Right ventricle myocardium superior (tissue), 1 donor: ENCODE results near the gene FAM72D. TPM values are rescaled to one million over a fixed set of nuclear protein-coding genes. Genes with fewer than 3 reads are reported as not detected.
A peak's percentile ranks its signal among the peaks of the same experiment; 100 is the strongest.
"Not testable (repeated sequence)": the region's sequence is repeated elsewhere in the genome, so short reads cannot be mapped to it uniquely, and the experiment has no call there.

ENCODE experiments used
- ATAC-seq: fragments of 200-7000 bp; cut with Tn5 transposase; one replicate; pipeline ENCODE4 v1.9.1; 2020; ENCODE audit warnings: mild to moderate bottlenecking; ENCODE audit not compliant: poor library complexity
- DNase-seq: peaks from one replicate; pipeline ENCODE4 v3.0.0-alpha.2; 2020
- intact Hi-C: fragments of 100-400 bp; cut with DNase I; formaldehyde crosslinking; loops from one replicate; pipeline ENCODE4 v1.11.2; 2022
- total RNA-seq: library from RNA; stranded (reverse); fragmentation: NEBNext Ultra II Directional; extraction: Animal tissue kit (Norgen Biotek cat#: 25700); gene quantifications from one replicate; pipeline ENCODE4 v1.2.1, GENCODE V29; 2021
- donor health status: DM: no; HTN: yes; CAD: no; lungs with severe emphysema.

Gene FAM72D
- total RNA-seq, 1 donor from 2014 or later = 0.32 TPM

GRCh38 chr1:145079737-145080136 is 16.0 kb upstream of the FAM72D start:
- intact Hi-C loops, DNase-seq: not testable (repeated sequence)

GRCh38 chr1:145080193-145080592 is 15.6 kb upstream of the FAM72D start:
- ATAC-seq, intact Hi-C loops, DNase-seq: not testable (repeated sequence)

More at GRCh38 chr1:145079737-145080136, 16.0 kb upstream of the FAM72D start:
- peak; percentile 66 for ATAC-seq

- DNase-seq, ATAC-seq, intact Hi-C loops: not testable (repeated sequence)
Measured at GRCh38 chr1:145082483-145083255, 13.1 kb upstream of the FAM72D start.

- ATAC-seq, intact Hi-C loops: not testable (repeated sequence)
- peak; percentile 84 for DNase-seq
Measured at GRCh38 chr1:145093517-145094149, 2.1 kb upstream of the FAM72D start.

- intact Hi-C loops = not testable (repeated sequence)
- ATAC-seq = peak; percentile 37
- DNase-seq = peak; percentile 46
Measured at GRCh38 chr1:145094655-145095211, 1.0 kb upstream of the FAM72D start.

- ATAC-seq, intact Hi-C loops, DNase-seq: not testable (repeated sequence)
Measured at GRCh38 chr1:145101725-145102124, 6.0 kb downstream of the FAM72D start.

GRCh38 chr1:145103294-145103693 is 7.5 kb downstream of the FAM72D start:
- DNase-seq, ATAC-seq, intact Hi-C loops: not testable (repeated sequence)

GRCh38 chr1:145111674-145112073 is 15.9 kb downstream of the FAM72D start:
- DNase-seq, intact Hi-C loops, ATAC-seq: not testable (repeated sequence)

- intact Hi-C loops, DNase-seq, ATAC-seq: not testable (repeated sequence)
Measured at GRCh38 chr1:145112703-145113102, 16.9 kb downstream of the FAM72D start.

- intact Hi-C loops, DNase-seq, ATAC-seq: not testable (repeated sequence)
Measured at GRCh38 chr1:145114560-145115057, 18.8 kb downstream of the FAM72D start.

- DNase-seq, intact Hi-C loops, ATAC-seq: not testable (repeated sequence)
Measured at GRCh38 chr1:145115587-145116493, 20.1 kb downstream of the FAM72D start.

- intact Hi-C loops, DNase-seq, ATAC-seq: not testable (repeated sequence)
Measured at GRCh38 chr1:145119842-145120241, 24.1 kb downstream of the FAM72D start.

- DNase-seq, intact Hi-C loops: not testable (repeated sequence)
- ATAC-seq = peak; percentile 66
Measured at GRCh38 chr1:145122344-145123061, 26.7 kb downstream of the FAM72D start.

GRCh38 chr1:145123062-145123395 is 27.3 kb downstream of the FAM72D start:
- intact Hi-C loops, DNase-seq: not testable (repeated sequence)
- peak; percentile 66 for ATAC-seq

GRCh38 chr1:145123992-145124641 is 28.3 kb downstream of the FAM72D start:
- peak; percentile 60 for ATAC-seq
- DNase-seq, intact Hi-C loops: not testable (repeated sequence)

GRCh38 chr1:145125112-145125511 is 29.3 kb downstream of the FAM72D start:
- ATAC-seq = peak; percentile 32
- intact Hi-C loops = not testable (repeated sequence)

GRCh38 chr1:145127144-145127543 is 31.4 kb downstream of the FAM72D start:
- ATAC-seq, DNase-seq, intact Hi-C loops: not testable (repeated sequence)

More at GRCh38 chr1:145125112-145125511, 29.3 kb downstream of the FAM72D start:
- DNase-seq = not testable (repeated sequence)
